OCI-LY3 (cell line): ENCODE data around the gene TTYH2.

Experiments used
- CTCF ChIP-seq: fragments of 200-600, 300-600 bp; sonication (generic); IDR thresholded peaks from 2 replicates; pipeline ENCODE4 v1.5.1; 2014; ENCODE audit warnings: antibody characterized with exemption, low read length, low read depth
- EZH2phosphoT487 ChIP-seq: fragments of 200-600 bp; shearing (Covaris generic); IDR thresholded peaks from 2 replicates; pipeline ENCODE4 v1.6.1; 2018; ENCODE audit warnings: antibody characterized with exemption, mixed run types, low read depth

DNA sequence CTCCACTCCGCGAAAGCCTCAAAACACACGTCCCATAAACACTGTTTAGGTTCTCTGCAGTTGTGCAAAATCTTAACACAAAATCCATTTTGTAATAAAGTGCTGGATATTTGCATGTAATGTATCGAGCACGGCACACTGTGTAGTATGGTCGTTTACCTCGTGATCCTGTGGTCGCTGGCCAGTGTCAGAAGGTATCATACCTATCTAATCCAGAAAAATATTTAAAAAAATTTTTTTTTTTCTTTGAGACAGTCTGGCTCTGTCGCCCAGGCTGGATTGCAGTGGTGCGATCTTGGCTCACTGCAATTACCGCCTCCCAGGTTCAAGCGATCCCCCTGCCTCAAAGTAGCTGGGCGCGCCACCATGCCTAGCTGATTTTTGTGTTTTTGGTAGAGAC is 8.9 kb upstream of the TTYH2 start:
- no peak for TF ChIP-seq CTCF
- TF ChIP-seq EZH2phosphoT487, result no peak
